T-helper 2 cell treated with Interferon-gamma antibody and Interleukin-4, amounts not matched to agents 100 ng/mL and 5 ng/mL, for 36 hours (primary cell): ENCODE data around the gene ACOD1. TPM values are rescaled to one million over a fixed set of nuclear protein-coding genes. Genes with fewer than 3 reads are reported as not detected.
"Not testable (repeated sequence)": the region's sequence is repeated elsewhere in the genome, so short reads cannot be mapped to it uniquely, and the experiment has no call there.

Source experiments
- intact Hi-C: fragments of 100-400 bp; cut with micrococcal nuclease; formaldehyde crosslinking; loops from one replicate; pipeline ENCODE4 v1.15.1; 2023
- total RNA-seq: library from RNA; stranded (reverse); gene quantifications from 2 replicates; pipeline ENCODE4 v1.2.3, GENCODE V29; 2022

ACOD1 gene
- total RNA-seq = not detected in 2 replicates

DNA sequence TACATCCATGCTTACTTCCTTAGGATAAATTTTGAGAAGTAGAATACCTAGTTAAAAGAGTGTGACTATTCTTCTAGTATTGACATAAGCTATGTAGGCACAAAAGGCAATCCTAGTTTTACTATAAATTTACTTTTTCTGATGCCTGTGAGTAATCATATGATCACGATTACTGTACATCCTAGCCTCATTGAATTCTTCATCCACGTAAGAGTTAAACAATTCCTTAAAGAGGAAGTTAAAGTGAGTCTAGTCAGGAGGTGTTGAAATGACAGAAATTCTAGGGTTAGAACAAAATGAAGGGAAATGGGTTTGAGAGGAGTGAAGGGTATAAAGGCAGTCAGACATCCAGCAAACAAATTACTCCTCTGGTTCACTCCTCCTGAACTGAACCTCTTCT lies at the start of gene ACOD1:
Gene ACOD1, plus strand, starts transcription at position 363 of the 400 bp plus-strand sequence. CDS start 48 bp downstream, outside the sequence.
- intact Hi-C loops = no loop called here

GRCh38 chr13:76899066-76899465 lies 49.2 kb upstream of the ACOD1 start:
- intact Hi-C loops = not testable (repeated sequence)

GRCh38 chr13:76903544-76904162 lies 44.7 kb upstream of the ACOD1 start:
- intact Hi-C loops = loop anchor here (1.0 to 10.0 kb wide), 6 partner anchors 81 to 1206 kb away; no protein-coding TSS in a partner anchor

DNA sequence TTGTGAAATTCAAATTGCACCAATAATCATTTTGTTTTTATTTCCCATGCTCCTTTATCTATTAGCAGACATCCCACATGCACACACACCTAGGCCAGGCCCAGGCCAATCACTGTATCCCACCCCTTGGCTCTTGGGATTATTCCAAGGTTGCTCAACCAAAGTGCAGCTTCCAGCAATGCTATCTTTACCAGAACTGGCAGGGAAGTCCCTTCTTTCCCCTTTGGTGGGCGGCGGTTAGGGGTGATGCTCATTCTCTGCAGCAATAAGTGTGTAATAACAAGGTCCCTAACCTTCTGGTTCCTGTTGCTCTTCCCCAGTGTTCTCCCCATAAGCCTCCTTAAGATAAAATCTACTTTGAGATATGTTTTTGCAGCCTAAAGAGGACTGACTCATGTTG lies 43.8 kb upstream of the ACOD1 start:
- intact Hi-C loops = loop anchor here (5.0 to 10.0 kb wide), 3 partner anchors 430 to 1207 kb away; no protein-coding TSS in a partner anchor

DNA sequence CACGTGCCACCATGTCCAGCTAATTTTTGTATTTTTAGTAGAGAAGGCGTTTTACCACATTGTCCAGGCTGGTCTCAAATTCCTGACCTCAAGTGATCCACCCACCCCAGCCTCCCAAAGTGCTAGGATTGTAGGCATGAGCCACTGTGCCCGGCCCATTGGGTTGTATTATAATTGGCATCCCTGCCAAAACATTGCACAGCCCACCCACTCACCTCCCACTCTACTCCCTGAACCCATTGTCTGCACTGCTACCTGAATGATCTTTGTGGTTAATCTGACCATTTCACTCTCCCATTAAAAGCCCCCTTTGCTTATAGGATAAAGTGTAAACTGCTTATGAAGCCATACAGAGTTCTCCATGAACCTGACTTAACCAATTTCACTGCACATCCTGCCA lies 35.8 kb upstream of the ACOD1 start:
- intact Hi-C loops = no loop called here

DNA sequence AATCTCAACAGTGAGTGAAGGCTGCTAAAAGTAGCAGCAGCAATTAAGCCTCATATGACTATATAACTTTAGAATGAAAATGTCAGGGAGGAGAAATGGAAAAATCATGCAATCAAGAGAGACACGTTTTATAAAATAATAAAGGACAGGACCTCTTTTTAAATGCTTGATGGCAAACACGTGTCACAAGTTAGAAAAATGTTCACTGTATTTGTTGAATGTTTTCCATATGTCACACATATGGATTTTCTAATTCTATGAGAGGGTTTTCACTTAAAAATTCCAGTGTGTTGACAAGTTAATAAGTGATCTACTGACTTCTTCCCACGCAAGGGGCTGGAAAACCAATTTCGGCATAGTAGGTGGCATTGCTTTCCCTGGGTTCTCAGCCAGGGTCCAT lies 34.4 kb upstream of the ACOD1 start:
- intact Hi-C loops = no loop called here

DNA sequence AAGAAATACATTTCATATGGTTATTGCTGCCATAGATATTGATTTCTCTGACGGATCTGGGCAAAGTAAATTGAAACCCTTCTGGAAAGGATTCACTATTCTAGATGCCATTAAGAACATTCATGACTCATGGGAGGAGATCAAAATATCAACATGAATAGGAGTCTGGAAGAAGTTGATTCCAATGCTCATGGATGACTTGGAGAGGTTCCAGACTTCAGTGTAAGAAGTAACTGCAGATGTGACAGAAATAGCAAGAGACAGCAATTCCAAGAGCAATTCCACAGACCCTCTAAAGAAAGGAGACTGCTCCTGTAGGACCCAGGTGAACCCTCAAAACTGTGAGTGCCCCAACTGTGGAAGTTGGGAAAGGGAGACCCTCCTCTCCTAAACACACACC lies 31.2 kb upstream of the ACOD1 start:
- intact Hi-C loops = no loop called here

- intact Hi-C loops = not testable (repeated sequence)
Measured at GRCh38 chr13:76917755-76918481, 30.4 kb upstream of the ACOD1 start.

- intact Hi-C loops = no loop called here
Measured at GRCh38 chr13:76921516-76921915, 26.8 kb upstream of the ACOD1 start.

GRCh38 chr13:76925115-76925514 lies 23.2 kb upstream of the ACOD1 start:
- intact Hi-C loops = no loop called here

DNA sequence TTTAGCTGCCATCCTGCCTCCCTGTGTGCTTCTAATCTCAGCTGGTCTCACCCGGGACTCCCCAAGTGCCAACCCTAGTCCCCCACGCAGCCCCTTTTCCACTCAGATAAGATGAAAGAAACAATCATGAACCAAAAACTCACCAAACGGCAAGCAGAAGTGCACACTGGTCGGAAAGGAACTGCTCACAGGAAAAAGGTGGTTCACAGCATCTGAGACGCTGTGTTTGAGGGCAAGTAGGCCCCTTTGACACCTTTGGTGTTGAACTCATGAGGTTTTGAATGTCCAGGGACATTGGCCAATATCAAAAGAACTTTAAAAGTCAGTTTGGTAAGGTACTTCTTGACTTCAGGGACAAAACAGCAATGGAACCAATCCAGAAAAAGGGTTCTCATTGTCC lies 20.4 kb upstream of the ACOD1 start:
- intact Hi-C loops = no loop called here

DNA sequence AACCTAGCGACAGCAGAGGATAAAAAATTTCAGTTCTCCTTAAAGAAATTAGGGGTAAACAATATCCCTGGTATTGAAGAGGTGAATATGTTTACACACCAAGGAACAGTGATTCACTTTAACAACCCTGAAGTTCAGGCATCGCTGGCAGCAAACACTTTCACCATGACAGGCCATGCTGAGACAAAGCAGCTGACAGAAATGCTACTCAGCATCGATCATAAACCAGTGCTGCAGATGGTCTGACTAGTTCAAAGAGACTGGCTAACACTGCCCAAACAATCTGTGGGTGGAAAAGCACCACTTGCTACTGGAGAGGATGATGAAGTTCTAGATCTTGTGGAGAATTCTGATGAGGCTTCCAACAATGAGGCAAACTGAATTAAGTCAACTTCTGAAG lies 19.9 kb upstream of the ACOD1 start:
- intact Hi-C loops = no loop called here

DNA sequence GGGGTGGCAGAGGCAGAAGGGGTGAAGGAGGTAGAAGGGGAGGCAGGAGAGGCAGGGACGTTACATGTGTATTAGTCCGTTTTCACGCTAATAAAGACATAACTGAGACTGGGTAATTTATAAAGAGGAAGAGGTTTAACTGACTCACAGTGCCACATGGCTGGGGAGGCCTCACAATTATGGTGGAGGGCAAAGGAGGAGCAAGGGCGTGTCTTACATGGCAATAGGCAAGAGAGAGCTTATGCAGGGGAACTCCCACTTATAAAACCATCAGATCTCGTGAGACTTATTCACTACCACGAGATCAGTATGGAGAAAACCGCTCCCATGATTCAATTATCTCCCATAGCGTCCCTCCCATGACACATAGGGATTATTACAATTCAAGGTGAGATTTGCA lies 19.0 kb upstream of the ACOD1 start:
- intact Hi-C loops = no loop called here

DNA sequence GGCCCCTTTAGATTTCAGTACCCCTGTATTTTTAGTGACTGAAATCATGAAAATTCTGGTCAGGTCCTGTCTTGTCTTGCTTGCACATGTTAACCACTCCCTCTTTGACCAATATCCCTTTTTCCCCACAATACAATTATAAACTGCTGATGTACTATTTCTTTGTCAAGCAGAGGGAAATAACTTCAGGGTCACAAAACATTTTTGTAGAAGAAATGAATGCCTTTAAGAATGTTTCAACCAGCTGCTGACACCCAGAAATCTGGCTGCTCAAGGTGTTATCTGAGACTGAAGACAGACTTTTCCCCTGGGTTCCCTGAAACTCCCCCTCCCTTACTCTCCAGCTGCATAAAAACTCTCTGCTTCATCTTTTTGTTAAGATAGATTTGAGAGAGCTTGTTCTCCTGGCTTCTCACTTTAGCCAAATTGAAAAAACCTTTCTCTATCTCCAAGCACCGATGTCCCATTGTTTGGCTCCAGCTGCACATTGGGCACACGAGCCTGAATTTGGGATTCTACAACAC lies 18.4 kb upstream of the ACOD1 start:
- intact Hi-C loops = no loop called here

GRCh38 chr13:76932076-76932475 lies 16.2 kb upstream of the ACOD1 start:
- intact Hi-C loops = no loop called here

DNA sequence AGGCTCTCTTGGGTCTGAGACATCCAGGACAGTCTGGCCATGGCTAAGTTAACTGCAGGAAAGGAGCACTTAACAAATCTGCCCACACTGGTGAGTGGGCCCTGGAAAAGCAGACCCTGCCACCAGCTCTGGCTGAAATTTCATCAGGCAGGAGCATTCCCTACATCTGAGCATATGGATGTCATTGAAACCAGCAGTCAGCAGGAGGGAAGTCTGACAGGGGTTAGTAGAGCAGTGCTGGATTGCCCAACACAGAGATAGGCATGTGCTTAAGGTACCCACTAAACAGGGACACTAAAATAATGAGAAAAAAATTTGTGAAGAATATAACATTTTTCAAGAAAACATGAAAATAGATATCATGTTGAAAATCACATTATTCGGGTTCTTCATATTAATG lies 13.6 kb upstream of the ACOD1 start:
- intact Hi-C loops = no loop called here

GRCh38 chr13:76936763-76937162 lies 11.5 kb upstream of the ACOD1 start:
- intact Hi-C loops = no loop called here

- intact Hi-C loops = no loop called here
Measured at GRCh38 chr13:76937281-76937820, 11.0 kb upstream of the ACOD1 start.

DNA sequence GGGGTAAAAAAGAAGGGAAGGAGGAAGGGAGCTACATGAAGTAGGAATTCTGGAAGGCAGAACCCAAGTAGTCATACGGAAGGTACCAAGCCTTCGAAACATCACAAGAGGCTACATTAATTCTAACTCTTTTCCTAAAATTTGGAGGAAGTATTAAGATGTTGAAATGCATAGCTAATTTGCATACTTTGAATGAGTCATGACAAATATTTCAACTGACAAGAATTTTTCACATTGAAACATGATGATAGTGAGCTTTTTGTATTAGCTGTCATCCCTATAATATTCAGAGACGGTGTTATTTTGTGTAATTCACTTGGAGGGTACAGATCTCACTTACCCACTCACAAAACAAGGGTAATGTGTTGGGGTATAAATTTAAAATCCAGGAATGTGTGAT lies 9.1 kb upstream of the ACOD1 start:
- intact Hi-C loops = no loop called here

DNA sequence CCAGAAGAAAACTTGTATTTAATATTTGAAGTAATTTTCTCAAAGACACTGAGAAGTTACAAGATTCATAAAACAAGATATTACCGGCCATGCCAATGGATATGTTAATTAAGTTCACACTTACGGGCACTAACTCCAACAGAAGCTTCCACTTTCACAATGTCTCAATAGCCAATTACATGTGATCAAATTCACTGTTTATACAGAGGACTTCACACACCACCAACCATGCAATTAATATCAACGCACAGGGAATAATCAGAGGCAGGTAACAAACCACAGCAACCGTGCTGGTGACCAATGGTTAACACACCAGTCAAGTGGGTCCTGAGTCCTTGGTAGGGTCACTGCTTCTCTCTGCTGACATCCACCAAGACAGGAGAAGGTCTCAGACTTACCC lies 5.9 kb upstream of the ACOD1 start:
- intact Hi-C loops = no loop called here

DNA sequence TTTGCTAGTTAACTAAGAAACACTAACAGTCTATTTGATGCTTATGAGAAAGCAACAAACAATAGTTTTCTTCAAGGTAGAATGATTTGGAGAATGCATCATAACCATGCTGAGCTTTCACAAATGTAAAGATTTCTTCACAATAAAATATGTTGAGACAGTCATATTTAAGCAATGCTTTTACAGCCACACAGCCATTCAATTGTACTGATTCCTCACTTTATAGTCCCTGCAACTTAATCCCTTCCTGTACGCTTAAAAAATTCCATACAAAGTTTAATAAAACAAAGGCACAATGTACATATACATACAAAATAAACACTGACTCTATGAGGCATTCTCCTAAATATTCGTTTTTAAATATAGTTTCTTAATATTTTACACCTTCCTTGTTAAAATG lies 4.7 kb upstream of the ACOD1 start:
- intact Hi-C loops = no loop called here

DNA sequence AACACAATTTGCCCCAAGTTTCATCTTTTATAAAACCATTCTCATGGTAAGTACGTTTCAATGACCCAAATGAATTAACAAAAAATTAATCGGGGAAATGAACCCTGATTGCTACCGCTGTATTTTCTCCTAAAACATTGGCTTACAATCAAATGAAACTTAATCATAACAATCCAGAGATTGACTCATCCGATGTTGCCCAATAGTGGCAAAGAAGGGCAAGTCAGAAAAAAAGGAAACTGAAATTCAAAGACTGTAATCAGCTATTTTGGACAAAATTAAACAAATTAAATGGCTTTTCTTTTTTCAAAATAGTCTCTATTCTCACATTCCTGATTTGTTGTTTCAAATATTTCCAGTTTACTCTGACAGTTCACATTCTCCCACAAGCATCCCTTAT lies 3.9 kb upstream of the ACOD1 start:
- intact Hi-C loops = no loop called here

GRCh38 chr13:76950101-76950500 lies 1.8 kb downstream of the ACOD1 start:
- intact Hi-C loops = no loop called here
